ENCODE measurements around the gene HENMT1.
A peak's percentile ranks its signal among the peaks of the same experiment; 100 is the strongest.

DNA sequence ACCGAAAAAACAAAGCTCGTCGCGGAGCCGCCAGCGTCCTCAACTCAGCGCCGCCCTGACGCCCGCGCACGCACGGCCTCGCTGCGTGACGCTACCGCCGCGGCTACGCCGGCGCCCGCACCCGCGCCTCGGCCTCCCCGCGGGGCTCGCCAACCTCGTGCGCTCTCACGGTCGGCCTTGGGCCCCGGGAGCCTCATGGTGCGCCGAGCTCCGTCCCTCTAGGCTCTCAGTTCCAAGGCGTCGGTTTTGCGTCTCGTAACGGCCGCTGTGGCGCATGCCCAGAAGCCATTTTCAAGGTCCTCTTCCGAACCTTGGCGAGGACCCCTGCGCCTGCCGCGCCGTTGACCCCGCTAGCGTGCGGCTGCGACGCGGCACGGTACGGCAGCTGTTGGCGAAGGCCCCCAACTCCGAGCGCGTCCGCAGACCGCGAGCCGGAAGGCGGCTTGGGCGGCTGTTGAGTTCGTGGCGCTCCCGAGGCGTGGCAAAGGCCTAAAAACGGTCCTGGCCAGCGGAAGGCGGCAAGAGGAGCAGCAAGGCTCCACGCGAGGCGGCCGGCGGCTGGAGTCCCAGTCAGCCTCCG is at the start of gene HENMT1:
- peak; percentile 71; the same call in 1 of the 2 replicates for TF ChIP-seq POLR2A (IDR thresholded peaks at IDR 0.05; ENCODE audit: low read depth, low read length)
- peak; percentile 71 for TF ChIP-seq POLR2AphosphoS5 (IDR thresholded peaks at IDR 0.05; ENCODE audit: low read depth, low read length)
- TF ChIP-seq TAF1 (IDR thresholded peaks at IDR 0.05; ENCODE audit: borderline replicate concordance, low read depth, low read length) = no peak
